ENCODE results near the gene ABCC9. TPM values are rescaled to one million over a fixed set of nuclear protein-coding genes. Genes with fewer than 3 reads are reported as not detected.

Gene ABCC9
- total RNA-seq, 1 experiment from 2014 or later, result not detected

GRCh38 chr12:21879312-21879711, 61.9 kb downstream of the ABCC9 start:
- no peak overlapping the region for H3K14ac ChIP-seq (ENCODE audit: insufficient read depth, low read length)
- WGBS (ENCODE audit: extremely low coverage, insufficient read length, low lambda C conversion rate), result no CpG with 5 or more reads among the region's 1 CpG
- no peaks in the 10 kb centered on the region for H4K20me1 ChIP-seq (ENCODE audit: control insufficient read depth, insufficient read depth, insufficient read length)
- no peaks in the 10 kb centered on the region for H3K4me1 ChIP-seq (ENCODE audit: insufficient read depth, low read length)
- no peak for TF ChIP-seq CTCF (conservative IDR thresholded peaks at IDR 0.05)
- DNase-seq, result no peak
- H2AFZ ChIP-seq (ENCODE audit: low read length), result no peak overlapping the region
- H3K56ac ChIP-seq (ENCODE audit: insufficient read length, low read depth, low read length), result no peak overlapping the region
- no peak overlapping the region for H2BK20ac ChIP-seq (ENCODE audit: low read depth, low read length, poor library complexity, severe bottlenecking)
- H3K27me3 Mint-ChIP-seq (ENCODE audit: low read depth), result peaks cover 7% of the 10 kb centered on the region
- H3K9me3 ChIP-seq (ENCODE audit: control insufficient read depth, low read depth, low read length), result no peaks in the 10 kb centered on the region
- H3K4me1 Mint-ChIP-seq, result no peaks in the 10 kb centered on the region
- no peak overlapping the region for H3K27ac ChIP-seq (ENCODE audit: insufficient read length, low read depth, low read length)
- no peak overlapping the region for H3T11ph ChIP-seq (ENCODE audit: low read length)
- H3K27me3 ChIP-seq (ENCODE audit: insufficient read depth, low read length), result no peaks in the 10 kb centered on the region
- H4K8ac ChIP-seq (replicated peaks; ENCODE audit: insufficient read length, low read depth, low read length), result no peak overlapping the region
- H2BK15ac ChIP-seq (ENCODE audit: low read depth, low read length), result no peak overlapping the region
- no peak overlapping the region for H3K23ac ChIP-seq (ENCODE audit: insufficient read length, low read depth, low read length)
- H3K18ac ChIP-seq (ENCODE audit: insufficient read length, low read depth, low read length), result no peak overlapping the region
- H2BK5ac ChIP-seq (ENCODE audit: insufficient read length, low read length), result no peak overlapping the region
- H3K79me1 ChIP-seq (ENCODE audit: insufficient read depth, low read depth, low read length, poor library complexity, severe bottlenecking), result no peaks in the 10 kb centered on the region
- H3K9me3 Mint-ChIP-seq, result no peaks in the 10 kb centered on the region; a peak in 1 of 5 replicates
- H2AK5ac ChIP-seq (ENCODE audit: insufficient read length, low read length), result no peak overlapping the region
- H3K4ac ChIP-seq (ENCODE audit: low read depth, low read length), result no peak overlapping the region
- no peak overlapping the region for H3K27ac Mint-ChIP-seq
- H2BK12ac ChIP-seq (ENCODE audit: insufficient read length, low read depth, low read length), result no peak overlapping the region
- no peak overlapping the region for H4K5ac ChIP-seq (ENCODE audit: insufficient read length, low read depth, low read length)
- no peak overlapping the region for H4K91ac ChIP-seq (ENCODE audit: insufficient read length, low read depth, low read length)
- H3K9ac ChIP-seq (ENCODE audit: extremely low read depth, insufficient read length, low read length), result no peak overlapping the region
- H3K4me3 Mint-ChIP-seq, result no peak overlapping the region
- no peaks in the 10 kb centered on the region for H3K23me2 ChIP-seq (ENCODE audit: insufficient read length, low read depth, low read length, poor library complexity, severe bottlenecking)
- no peak overlapping the region for H2BK120ac ChIP-seq (ENCODE audit: low read depth, low read length, poor library complexity, severe bottlenecking)
- H3K36me3 Mint-ChIP-seq (ENCODE audit: insufficient read depth in 1 of 3, low read depth in 3 of 3), result no peaks in the 10 kb centered on the region; a peak in 1 of 7 replicates
- no peaks in the 10 kb centered on the region for H3K79me2 ChIP-seq (ENCODE audit: insufficient read depth, low read length)
- no peak overlapping the region for H3K4me2 ChIP-seq (ENCODE audit: insufficient read depth, insufficient read length, low read length)

Measured in H9 (cell line).